GM12878 (cell line): ENCODE measurements around the gene TSTD2. TPM values are rescaled to one million over a fixed set of nuclear protein-coding genes. Genes with fewer than 3 reads are reported as not detected.

Experiments used
- ATAC-seq: fragments of 200-7000 bp; cut with Tn5 transposase; 3 replicates; pipeline ENCODE4 v1.9.1; 2020; ENCODE audit warnings: mild to moderate bottlenecking, moderate library complexity
- BruUV-seq: library from RNA; stranded (reverse); fragments of 400-500 nt; replicated peaks from 2 replicates; lab custom pipeline; 2021; lab: Mats Ljungman, UMichigan
- CTCF ChIA-PET: fragments of 300-600 bp; sonication (Branson Sonifier 250); formaldehyde crosslinking; extraction: SDS; loops from one replicate; lab custom pipeline; 2021; ENCODE audit warnings: inconsistent platforms; lab: Yijun Ruan, JAX
- POLR2A ChIA-PET: fragments of 350-600 bp; formaldehyde crosslinking; extraction: SDS; loops from one replicate; lab custom pipeline; 2021; ENCODE audit warnings: inconsistent platforms; lab: Charles Lee
- RAD21 ChIA-PET: fragments of 300-600 bp; sonication (Branson Sonifier 250); formaldehyde crosslinking; loops from one replicate; lab custom pipeline; 2023; ENCODE audit warnings: antibody characterized with exemption; ENCODE audit not compliant: unreplicated experiment; lab: Charles Lee
- SMC1A ChIA-PET: fragments of 300-600 bp; sonication (Branson Sonifier 250); formaldehyde crosslinking; loops from one replicate; lab custom pipeline; 2023; ENCODE audit not compliant: unreplicated experiment, uncharacterized antibody; lab: Charles Lee
- DNase-seq: peaks from one replicate; pipeline ENCODE4 v3.0.0-alpha.2; 2011; ENCODE audit warnings: low read depth, low spot score
- FAIRE-seq: peaks from 3 replicates; lab custom pipeline; 2011; peaks lifted over from hg19 to GRCh38; lab: Jason Lieb, UNC
- H2AFZ ChIP-seq: 2 replicates; pipeline ENCODE4 v1.6.0; 2011; ENCODE audit warnings: low read depth, low read length, control low read depth; ENCODE audit not compliant: control insufficient read depth
- H3K27ac ChIP-seq: 2 replicates; pipeline ENCODE4 v1.5.1; 2011; ENCODE audit warnings: control low read depth; ENCODE audit not compliant: control insufficient read depth, insufficient read depth
- H3K27me3 ChIP-seq, 2 experiments: replicated peaks in 1 of 2; 2 replicates each; pipeline versions ENCODE4 v1.6.0 to v1.6.1; 2011; ENCODE audit warnings: low read length in 1 of 2; ENCODE audit not compliant: control insufficient read depth in 2 of 2, insufficient read depth in 2 of 2
- H3K36me3 ChIP-seq, 2 experiments: 2 replicates each; pipeline ENCODE4 v1.5.1; 2011; ENCODE audit warnings: low read length in 1 of 2; ENCODE audit not compliant: control insufficient read depth in 2 of 2, insufficient read depth in 2 of 2
- H3K4me1 ChIP-seq: 2 replicates; pipeline ENCODE4 v1.6.1; 2011; ENCODE audit warnings: mild to moderate bottlenecking, low read length, moderate library complexity, mixed read lengths; ENCODE audit not compliant: control insufficient read depth, insufficient read depth
- H3K4me2 ChIP-seq: 2 replicates; pipeline ENCODE4 v1.6.0; 2011; ENCODE audit warnings: control low read depth; ENCODE audit not compliant: control insufficient read depth, insufficient read depth
- H3K4me3 ChIP-seq: fragments of 200-600 bp; sonication (generic); 2 replicates; pipeline ENCODE4 v1.5.1; 2016
- H3K79me2 ChIP-seq: 2 replicates; pipeline ENCODE4 v1.6.0; 2011; ENCODE audit warnings: low read length; ENCODE audit not compliant: control insufficient read depth, insufficient read depth
- H3K9ac ChIP-seq: 2 replicates; pipeline ENCODE4 v1.8.0; 2011; ENCODE audit warnings: low read length, control low read depth, mixed read lengths; ENCODE audit not compliant: control insufficient read depth, insufficient read depth
- H3K9me3 ChIP-seq: replicated peaks from 3 replicates; pipeline ENCODE4 v1.5.1; 2011; ENCODE audit warnings: mild to moderate bottlenecking, low read length; ENCODE audit not compliant: control insufficient read depth, insufficient read depth
- H4K20me1 ChIP-seq: 2 replicates; pipeline ENCODE4 v1.6.0; 2011; ENCODE audit not compliant: control insufficient read depth, insufficient read depth
- EZH2 ChIP-seq: IDR thresholded peaks from 2 replicates; pipeline ENCODE4 v1.6.1; 2012; ENCODE audit warnings: low read depth, mild to moderate bottlenecking, control low read depth, inconsistent platforms, low read length, borderline replicate concordance; ENCODE audit not compliant: control insufficient read depth
- FOS ChIP-seq: IDR thresholded peaks from 3 replicates; pipeline ENCODE4 v1.6.1; 2011; ENCODE audit warnings: borderline replicate concordance; ENCODE audit not compliant: insufficient read length; ENCODE audit errors: extremely low read depth
- SP1 ChIP-seq: IDR thresholded peaks from one replicate; pipeline ENCODE4 v1.6.1; 2011; ENCODE audit warnings: low read depth, low read length
- SUPT20H ChIP-seq: IDR thresholded peaks from 2 replicates; pipeline ENCODE4 v1.6.1; 2011; ENCODE audit warnings: low read depth, mild to moderate bottlenecking, low read length, moderate library complexity, borderline replicate concordance; ENCODE audit not compliant: control insufficient read depth
- ZBED1 ChIP-seq: IDR thresholded peaks from 2 replicates; pipeline ENCODE4 v1.6.1; 2016; ENCODE audit warnings: borderline replicate concordance
- WGBS: methylation state at CpG from one replicate; pipeline ENCODE4 v1.1.6; 2016; ENCODE audit warnings: low lambda C conversion rate; ENCODE audit not compliant: insufficient replicate concordance, insufficient coverage; ENCODE audit errors: missing lambda C conversion rate; 5-methylcytosine and 5-hydroxymethylcytosine counted together
- in situ Hi-C: fragments of 300-500 bp; cut with MboI; formaldehyde crosslinking; loops from 9 replicates; pipeline ENCODE4 v1.14.3; 2018; ENCODE audit warnings: mixed read lengths
- intact Hi-C: fragments of 100-400 bp; cut with micrococcal nuclease; formaldehyde crosslinking; loops from one replicate; pipeline ENCODE4 v1.14.2; 2022; ENCODE audit not compliant: unreplicated experiment
- polyA plus RNA-seq, 11 experiments: library from polyadenylated mRNA; depleted of rRNA in 4 of 11; unstranded in 6 of 11; stranded (reverse) in 5 of 11; fragments of >200 nt; fragmentation: Nextera tagmentation in 4 of 11; fragmentation: Illumina TruSeq in 1 of 11; extraction: Ambion mirVana in 4 of 11; extraction: Trizol in 1 of 11; gene quantifications; 1 replicate in 1 of 11; 2 replicates in 10 of 11; pipeline versions ENCODE4 v1.2.1 to v1.2.3, GENCODE V29; 2011 to 2016; ENCODE audit warnings: inconsistent platforms in 2 of 11, missing spikeins in 2 of 11, low read depth in 1 of 11
- total RNA-seq, 4 experiments: library from RNA; depleted of rRNA in 3 of 4; stranded (reverse); fragments of >200 nt in 3 of 4; fragmentation: Illumina TruSeq in 1 of 4; extraction: Trizol in 1 of 4; gene quantifications; 2 replicates each; pipeline versions ENCODE4 v1.2.1 to v1.2.3, GENCODE V29; 2013 to 2021
- TF ChIP-seq, protein P1 (sequence below): IDR thresholded peaks from 2 replicates; pipeline ENCODE4 v1.6.1; 2012; ENCODE audit warnings: low read depth, low read length, improper control_type of control experiment
- TF ChIP-seq, protein P2 (sequence below): fragments of 450-650 bp; IDR thresholded peaks from 2 replicates; pipeline ENCODE4 v1.6.1; 2017; ENCODE audit warnings: borderline replicate concordance
- TF ChIP-seq, protein P3 (sequence below): fragments of 450-650 bp; IDR thresholded peaks from 2 replicates; pipeline ENCODE4 v1.6.1; 2014; ENCODE audit warnings: mild to moderate bottlenecking

The TSTD2 gene
- total and polyA plus RNA-seq, 10 of the 15 experiments (the other 5 are each of a cell fraction or from before 2014, with no cell fraction given), result 5.0 to 30.6 (median 14.1) TPM

GRCh38 chr9:97564291-97565175, 68.6 kb downstream of the TSTD2 start (continued):
- TF ChIP-seq, protein P1, sequence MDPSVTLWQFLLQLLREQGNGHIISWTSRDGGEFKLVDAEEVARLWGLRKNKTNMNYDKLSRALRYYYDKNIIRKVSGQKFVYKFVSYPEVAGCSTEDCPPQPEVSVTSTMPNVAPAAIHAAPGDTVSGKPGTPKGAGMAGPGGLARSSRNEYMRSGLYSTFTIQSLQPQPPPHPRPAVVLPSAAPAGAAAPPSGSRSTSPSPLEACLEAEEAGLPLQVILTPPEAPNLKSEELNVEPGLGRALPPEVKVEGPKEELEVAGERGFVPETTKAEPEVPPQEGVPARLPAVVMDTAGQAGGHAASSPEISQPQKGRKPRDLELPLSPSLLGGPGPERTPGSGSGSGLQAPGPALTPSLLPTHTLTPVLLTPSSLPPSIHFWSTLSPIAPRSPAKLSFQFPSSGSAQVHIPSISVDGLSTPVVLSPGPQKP, result no peak

GRCh38 chr9:97563458-97564135, 69.6 kb downstream of the TSTD2 start:
- 75% methylated on average over 13 of the region's 13 CpGs for WGBS
- TF ChIP-seq EZH2, result no peak
- TF ChIP-seq, protein P2, sequence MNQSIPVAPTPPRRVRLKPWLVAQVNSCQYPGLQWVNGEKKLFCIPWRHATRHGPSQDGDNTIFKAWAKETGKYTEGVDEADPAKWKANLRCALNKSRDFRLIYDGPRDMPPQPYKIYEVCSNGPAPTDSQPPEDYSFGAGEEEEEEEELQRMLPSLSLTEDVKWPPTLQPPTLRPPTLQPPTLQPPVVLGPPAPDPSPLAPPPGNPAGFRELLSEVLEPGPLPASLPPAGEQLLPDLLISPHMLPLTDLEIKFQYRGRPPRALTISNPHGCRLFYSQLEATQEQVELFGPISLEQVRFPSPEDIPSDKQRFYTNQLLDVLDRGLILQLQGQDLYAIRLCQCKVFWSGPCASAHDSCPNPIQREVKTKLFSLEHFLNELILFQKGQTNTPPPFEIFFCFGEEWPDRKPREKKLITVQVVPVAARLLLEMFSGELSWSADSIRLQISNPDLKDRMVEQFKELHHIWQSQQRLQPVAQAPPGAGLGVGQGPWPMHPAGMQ, result no peak
- TF ChIP-seq SP1, result no peak
- no peak for TF ChIP-seq ZBED1
- no peak for TF ChIP-seq SUPT20H
- no peak for TF ChIP-seq FOS
- TF ChIP-seq, protein P3, sequence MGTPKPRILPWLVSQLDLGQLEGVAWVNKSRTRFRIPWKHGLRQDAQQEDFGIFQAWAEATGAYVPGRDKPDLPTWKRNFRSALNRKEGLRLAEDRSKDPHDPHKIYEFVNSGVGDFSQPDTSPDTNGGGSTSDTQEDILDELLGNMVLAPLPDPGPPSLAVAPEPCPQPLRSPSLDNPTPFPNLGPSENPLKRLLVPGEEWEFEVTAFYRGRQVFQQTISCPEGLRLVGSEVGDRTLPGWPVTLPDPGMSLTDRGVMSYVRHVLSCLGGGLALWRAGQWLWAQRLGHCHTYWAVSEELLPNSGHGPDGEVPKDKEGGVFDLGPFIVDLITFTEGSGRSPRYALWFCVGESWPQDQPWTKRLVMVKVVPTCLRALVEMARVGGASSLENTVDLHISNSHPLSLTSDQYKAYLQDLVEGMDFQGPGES, result no peak
- H3K27me3 ChIP-seq, result no peaks in the 10 kb centered on the region
- ChIA-PET RAD21 (no interaction called here), SMC1A (interaction anchor here (6.0 kb wide), 1 partner anchor 60 kb away, joined by 80 read pairs; the partner anchor contains the start of gene TMOD1), POLR2A (no interaction called here), CTCF (interaction anchor here (0.7 to 1.5 kb wide), 2 partner anchors 35 to 92 kb away, joined by 3 to 7 read pairs; no protein-coding TSS in a partner anchor)
- H3K36me3 ChIP-seq, result peaks cover 3 to 6% of the 10 kb centered on the region in 2 experiments; a peak in 3 of 4 replicates
- no peak overlapping the region for H3K4me3 ChIP-seq
- no peak overlapping the region for H3K9ac ChIP-seq
- ATAC-seq (no peak), FAIRE-seq (no peak), DNase-seq (no peak)
- H4K20me1 ChIP-seq, result no peaks in the 10 kb centered on the region
- intact Hi-C loops, result no loop called here
- in situ Hi-C loops, result no loop called here
- H2AFZ ChIP-seq, result no peak overlapping the region
- no TSS peak for BruUV-seq
- no peak overlapping the region for H3K27ac ChIP-seq
- H3K4me2 ChIP-seq, result no peak overlapping the region
- peaks cover 20% of the 10 kb centered on the region for H3K4me1 ChIP-seq
- H3K9me3 ChIP-seq, result no peaks in the 10 kb centered on the region
- H3K79me2 ChIP-seq, result no peaks in the 10 kb centered on the region; the same call in 1 of the 2 replicates
